ENCODE data around the gene RARB. TPM values are rescaled to one million over a fixed set of nuclear protein-coding genes. Genes with fewer than 3 reads are reported as not detected.

The RARB gene
- total RNA-seq, 4 donors from 2014 or later, result 2.6 to 11.2 (median 3.4) TPM

DNA sequence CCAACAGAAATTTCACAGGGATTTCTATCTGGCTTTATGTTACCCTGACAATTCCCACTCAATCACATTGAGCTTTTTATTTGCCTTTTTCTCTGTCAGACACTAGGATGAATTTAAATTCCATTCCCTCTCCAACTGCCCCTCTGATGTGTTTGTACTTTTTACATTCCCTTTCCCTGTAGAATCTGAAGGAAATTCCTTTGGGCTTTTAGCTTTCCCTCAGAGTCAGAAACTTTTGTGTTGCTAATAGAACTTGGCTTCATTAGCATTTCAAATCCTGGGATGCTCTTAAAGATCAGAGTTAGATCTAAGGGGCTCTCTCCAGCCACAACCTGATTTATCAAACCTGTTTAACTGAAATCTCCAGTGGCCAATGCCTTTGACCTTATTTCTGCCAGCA lies 7.9 kb upstream of the RARB start:
- TF ChIP-seq, protein P1, sequence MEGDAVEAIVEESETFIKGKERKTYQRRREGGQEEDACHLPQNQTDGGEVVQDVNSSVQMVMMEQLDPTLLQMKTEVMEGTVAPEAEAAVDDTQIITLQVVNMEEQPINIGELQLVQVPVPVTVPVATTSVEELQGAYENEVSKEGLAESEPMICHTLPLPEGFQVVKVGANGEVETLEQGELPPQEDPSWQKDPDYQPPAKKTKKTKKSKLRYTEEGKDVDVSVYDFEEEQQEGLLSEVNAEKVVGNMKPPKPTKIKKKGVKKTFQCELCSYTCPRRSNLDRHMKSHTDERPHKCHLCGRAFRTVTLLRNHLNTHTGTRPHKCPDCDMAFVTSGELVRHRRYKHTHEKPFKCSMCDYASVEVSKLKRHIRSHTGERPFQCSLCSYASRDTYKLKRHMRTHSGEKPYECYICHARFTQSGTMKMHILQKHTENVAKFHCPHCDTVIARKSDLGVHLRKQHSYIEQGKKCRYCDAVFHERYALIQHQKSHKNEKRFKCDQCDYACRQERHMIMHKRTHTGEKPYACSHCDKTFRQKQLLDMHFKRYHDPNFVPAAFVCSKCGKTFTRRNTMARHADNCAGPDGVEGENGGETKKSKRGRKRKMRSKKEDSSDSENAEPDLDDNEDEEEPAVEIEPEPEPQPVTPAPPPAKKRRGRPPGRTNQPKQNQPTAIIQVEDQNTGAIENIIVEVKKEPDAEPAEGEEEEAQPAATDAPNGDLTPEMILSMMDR (IDR thresholded peaks at IDR 0.05), result no peak
- no peak for ATAC-seq (ENCODE audit: low FRiP score)
- DNase-seq (ENCODE audit: low spot score), result no peak

DNA sequence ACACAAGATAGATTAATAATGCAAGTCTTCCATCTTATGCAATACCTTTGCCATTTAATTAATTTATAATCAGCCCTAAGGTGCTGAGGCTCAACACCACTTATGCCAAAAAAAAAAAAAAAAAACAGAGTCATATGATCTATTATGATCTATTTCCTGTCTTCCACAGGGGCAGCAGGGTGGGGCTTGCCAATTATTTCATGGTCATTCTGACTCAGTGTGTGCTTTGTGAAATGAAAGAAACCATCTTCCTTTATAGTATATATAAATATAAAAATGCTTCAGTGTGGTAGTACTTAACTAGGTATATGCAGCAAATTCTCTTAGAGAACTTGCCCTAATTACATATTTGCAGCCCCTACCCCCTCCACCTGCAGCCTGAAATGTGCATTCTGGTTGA lies 7.2 kb upstream of the RARB start:
- ATAC-seq (ENCODE audit: low FRiP score) (no peak), DNase-seq (ENCODE audit: low spot score) (no peak)
- TF ChIP-seq, protein P1 (IDR thresholded peaks at IDR 0.05), result no peak

DNA sequence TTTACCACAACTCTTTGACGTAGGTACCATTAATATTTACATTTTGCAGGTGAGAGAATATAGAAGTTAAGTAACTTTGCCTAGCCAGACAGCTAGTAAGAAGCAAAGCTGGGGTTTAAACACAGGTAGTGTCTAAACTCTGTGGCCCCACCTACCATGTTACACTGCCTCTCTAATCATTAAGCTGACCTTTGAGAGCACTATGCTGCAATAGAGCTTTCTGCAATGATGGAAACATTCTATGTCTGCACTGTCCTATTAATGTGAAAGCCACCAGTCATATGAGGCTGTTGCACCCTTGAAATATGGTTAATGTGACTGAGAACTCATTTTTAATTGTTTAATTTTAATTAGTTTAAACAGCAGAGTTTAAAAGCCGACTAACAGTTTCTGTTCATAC lies 6.3 kb upstream of the RARB start:
- no peak for ATAC-seq (ENCODE audit: low FRiP score)
- TF ChIP-seq, protein P1 (IDR thresholded peaks at IDR 0.05), result no peak
- no peak for DNase-seq (ENCODE audit: low spot score)

DNA sequence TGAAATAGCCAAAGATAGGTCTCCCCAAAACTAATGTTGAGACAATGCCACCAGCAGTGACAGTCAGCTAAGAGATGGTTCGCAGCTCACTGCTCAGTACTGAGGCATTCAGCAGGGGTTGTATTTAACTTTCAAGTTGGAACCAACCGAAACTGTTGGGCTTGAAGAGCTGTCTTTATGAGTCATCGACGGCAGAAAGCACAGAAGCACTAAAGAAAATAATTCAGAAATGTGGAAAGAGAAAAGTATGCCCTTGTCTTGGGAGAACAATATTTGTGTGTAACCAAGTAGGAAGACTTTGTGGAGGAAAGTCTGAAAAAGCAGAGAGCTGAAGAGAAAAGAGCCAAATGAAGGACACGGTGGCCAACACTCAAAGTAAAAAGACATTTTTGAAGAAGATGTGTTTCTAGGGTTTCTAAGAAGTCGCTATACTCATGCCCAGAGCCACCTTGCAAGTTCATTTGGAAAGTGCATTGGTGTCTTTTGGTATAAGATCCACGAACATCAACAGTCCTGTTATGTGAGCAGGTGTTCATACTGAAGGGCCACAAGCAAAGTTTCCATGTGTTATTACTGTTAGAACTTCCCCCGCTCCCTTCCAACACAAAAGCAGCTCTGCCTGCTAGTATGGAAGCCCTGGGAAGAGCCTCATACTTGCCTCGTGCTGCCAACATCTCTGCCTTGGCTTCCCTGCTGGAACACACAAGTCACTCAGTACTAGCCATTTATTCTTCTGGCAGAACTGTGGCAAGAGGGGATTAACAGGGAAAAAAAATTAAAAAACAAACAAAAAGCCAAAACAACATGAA lies 4.1 kb upstream of the RARB start:
- ATAC-seq (ENCODE audit: low FRiP score) (no peak), DNase-seq (ENCODE audit: low spot score) (no peak)
- TF ChIP-seq, protein P1 (IDR thresholded peaks at IDR 0.05), result no peak

DNA sequence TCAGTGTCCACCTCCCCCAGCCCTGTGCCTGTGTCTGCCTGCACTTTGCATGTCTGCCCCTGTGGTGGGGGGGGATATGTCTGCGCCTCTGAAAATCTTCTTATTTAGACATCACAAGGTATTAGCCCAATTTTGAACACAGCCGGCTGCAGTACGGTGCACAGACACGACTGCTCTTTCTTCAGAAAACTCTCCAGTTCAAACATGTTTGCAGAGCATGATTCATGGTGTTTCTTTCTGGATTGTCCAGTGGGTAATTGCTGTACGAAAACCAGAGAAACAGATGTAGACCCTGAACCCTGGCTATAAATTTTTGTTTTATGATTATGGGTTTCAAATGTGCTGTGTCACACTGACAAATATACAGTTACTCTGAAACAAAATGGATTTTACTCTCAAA lies 3.4 kb upstream of the RARB start:
- DNase-seq (ENCODE audit: low spot score) (no peak), ATAC-seq (ENCODE audit: low FRiP score) (no peak)
- TF ChIP-seq, protein P1 (IDR thresholded peaks at IDR 0.05), result no peak

DNA sequence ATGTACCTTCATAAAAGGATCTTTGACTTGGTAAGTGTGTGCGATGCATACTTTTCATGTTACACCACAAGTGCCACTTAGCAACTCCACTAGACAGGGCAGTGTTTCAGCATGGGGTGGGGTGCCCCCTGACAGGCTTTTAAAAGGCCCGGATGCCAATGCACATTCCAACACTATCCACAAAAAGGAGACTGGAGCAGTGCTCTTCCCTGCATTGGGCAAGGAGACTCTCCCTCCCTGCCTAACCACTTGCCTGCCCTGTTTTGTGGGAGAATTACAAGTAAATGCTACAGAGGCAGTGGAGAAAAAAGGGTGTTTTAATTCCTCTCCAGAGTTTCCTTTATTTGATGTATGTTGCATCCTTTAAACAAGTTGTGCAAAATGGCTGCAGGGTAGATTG lies 1.7 kb upstream of the RARB start:
- TF ChIP-seq, protein P1 (IDR thresholded peaks at IDR 0.05), result no peak
- ATAC-seq (ENCODE audit: low FRiP score) (no peak), DNase-seq (ENCODE audit: low spot score) (no peak)

DNA sequence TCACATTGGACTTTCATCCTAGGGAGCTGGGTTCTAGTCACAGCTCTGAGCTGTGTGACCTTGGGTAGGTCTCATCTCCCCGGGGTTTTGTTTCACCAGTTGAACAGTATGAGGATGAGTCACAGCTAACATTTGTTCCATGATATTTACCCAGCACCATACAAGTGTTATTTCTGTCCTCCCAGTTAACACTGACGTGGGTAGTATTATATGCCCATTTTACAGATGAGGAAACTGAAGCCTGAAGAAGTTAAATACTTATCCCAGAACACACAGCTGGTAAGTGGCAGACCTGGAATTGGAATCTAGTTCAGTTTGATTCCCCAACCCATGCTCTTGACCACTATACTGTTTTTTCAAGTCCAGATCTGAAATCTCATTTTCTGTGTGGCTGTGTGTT lies 908 bp upstream of the RARB start:
- DNase-seq (ENCODE audit: low spot score), result no peak
- TF ChIP-seq, protein P1 (IDR thresholded peaks at IDR 0.05), result no peak
- no peak for ATAC-seq (ENCODE audit: low FRiP score)
